SK-N-SH (cell line): ENCODE data around the gene LSS. TPM values are rescaled to one million over a fixed set of nuclear protein-coding genes. Genes with fewer than 3 reads are reported as not detected.

Experiments
- CTCF ChIA-PET: fragments of 300-600, 350-600 bp; formaldehyde crosslinking; extraction: SDS; loops from one replicate; lab custom pipeline; 2021; lab: Yijun Ruan, JAX
- POLR2A ChIA-PET: fragments of 350-600 bp; sonication (Branson Sonifier 250); formaldehyde crosslinking; extraction: SDS; loops from one replicate; lab custom pipeline; 2020; ENCODE audit warnings: antibody characterized with exemption, inconsistent platforms; lab: Yijun Ruan, JAX
- DNase-seq: peaks from one replicate; pipeline ENCODE4 v3.0.0; 2012
- H2AFZ ChIP-seq: fragments of 200-600 bp; sonication (generic); 2 replicates; pipeline ENCODE4 v1.8.1; 2016; ENCODE audit warnings: antibody characterized with exemption, mild to moderate bottlenecking, low read depth
- H3F3A ChIP-seq: fragments of 200-600 bp; sonication (generic); replicated peaks from 2 replicates; pipeline ENCODE3; 2016; ENCODE audit warnings: antibody characterized with exemption, mild to moderate bottlenecking; ENCODE audit not compliant: insufficient read depth
- H3K27ac ChIP-seq, 2 experiments: fragments of 200-500 bp in 1 of 2; fragments of 200-600 bp in 1 of 2; sonication (Bioruptor generic) in 1 of 2; sonication (generic), shearing (Covaris generic) in 1 of 2; 2 replicates each; pipeline versions ENCODE4 v1.5.1 to v1.6.1; 2014 to 2016; ENCODE audit warnings: low read depth in 2 of 2, inconsistent platforms in 1 of 2, low read length in 1 of 2, mild to moderate bottlenecking in 1 of 2, mixed read lengths in 1 of 2
- H3K27me3 ChIP-seq: fragments of 200-600 bp; sonication (generic), shearing (Covaris generic); 2 replicates; pipeline ENCODE4 v1.6.1; 2016; ENCODE audit warnings: mixed run types; ENCODE audit not compliant: insufficient read depth
- H3K36me3 ChIP-seq, 2 experiments: fragments of 200-500 bp in 1 of 2; fragments of 200-600 bp in 1 of 2; sonication (Bioruptor generic) in 1 of 2; sonication (generic) in 1 of 2; replicated peaks in 1 of 2; 2 replicates each; pipeline versions ENCODE3 to v1.5.1; 2014 to 2016; ENCODE audit warnings: low read length in 1 of 2, mild to moderate bottlenecking in 1 of 2; ENCODE audit not compliant: insufficient read depth in 2 of 2, control insufficient read depth in 1 of 2
- H3K4me1 ChIP-seq, 2 experiments: fragments of 200-500 bp in 1 of 2; fragments of 200-600 bp in 1 of 2; sonication (Bioruptor generic) in 1 of 2; sonication (generic), shearing (Covaris generic) in 1 of 2; 2 replicates each; pipeline versions ENCODE4 v1.5.1 to v1.6.1; 2014 to 2016; ENCODE audit warnings: low read depth in 1 of 2, low read length in 1 of 2, mixed run types in 1 of 2; ENCODE audit not compliant: insufficient read depth in 2 of 2, control insufficient read depth in 1 of 2
- H3K4me2 ChIP-seq: fragments of 200-600 bp; sonication (generic), shearing (Covaris generic); 2 replicates; pipeline ENCODE4 v1.6.1; 2017; ENCODE audit warnings: mixed run types
- H3K4me3 ChIP-seq, 2 experiments: fragments of 200-500 bp in 1 of 2; fragments of 200-600 bp in 1 of 2; sonication (Bioruptor generic) in 1 of 2; sonication (generic), shearing (Covaris generic) in 1 of 2; 2 replicates each; pipeline versions ENCODE4 v1.5.1 to v1.8.1; 2014 to 2016; ENCODE audit warnings: low read depth in 2 of 2, inconsistent platforms in 1 of 2, low read length in 1 of 2, mild to moderate bottlenecking in 1 of 2, mixed read lengths in 1 of 2, moderate library complexity in 1 of 2
- H3K79me2 ChIP-seq: fragments of 200-600 bp; sonication (generic); 2 replicates; pipeline ENCODE4 v1.8.1; 2017; ENCODE audit warnings: mild to moderate bottlenecking; ENCODE audit not compliant: insufficient read depth
- H3K9ac ChIP-seq: fragments of 200-600 bp; sonication (generic); 2 replicates; pipeline ENCODE4 v1.6.1; 2017; ENCODE audit warnings: mixed run types
- H3K9me2 ChIP-seq: fragments of 200-600 bp; sonication (generic); 2 replicates; pipeline ENCODE4 v1.6.1; 2017; ENCODE audit warnings: mixed run types
- H3K9me3 ChIP-seq: fragments of 200-600 bp; sonication (generic); 2 replicates; pipeline ENCODE4 v1.6.1; 2017; ENCODE audit warnings: mixed run types, mild to moderate bottlenecking, moderate library complexity
- H4K20me1 ChIP-seq: fragments of 200-600 bp; sonication (generic); 2 replicates; pipeline ENCODE4 v1.6.1; 2017; ENCODE audit warnings: mild to moderate bottlenecking, mixed run types; ENCODE audit not compliant: insufficient read depth
- CHD2 ChIP-seq: fragments of 150-350 bp; IDR thresholded peaks from 2 replicates; pipeline ENCODE4 v1.6.1; 2018; ENCODE audit warnings: low read length; ENCODE audit not compliant: partially characterized antibody
- EZH2phosphoT487 ChIP-seq: fragments of 200-600 bp; sonication (generic); IDR thresholded peaks from 2 replicates; pipeline ENCODE4 v1.6.1; 2017; ENCODE audit warnings: low read depth, mixed run types, mild to moderate bottlenecking, antibody characterized with exemption, moderate library complexity, borderline replicate concordance
- GATA2 ChIP-seq: sonication (generic); formaldehyde crosslinking; IDR thresholded peaks from 2 replicates; pipeline ENCODE4 v1.5.0; 2020; ENCODE audit warnings: mild to moderate bottlenecking, missing genetic modification reagents
- IRF3 ChIP-seq: fragments of 150-350 bp; IDR thresholded peaks from 2 replicates; pipeline ENCODE4 v1.6.1; 2016; ENCODE audit warnings: mild to moderate bottlenecking, low read depth, low read length
- MXI1 ChIP-seq: IDR thresholded peaks from 2 replicates; pipeline ENCODE4 v1.6.1; 2012; ENCODE audit warnings: mild to moderate bottlenecking, low read depth, low read length, improper control_type of control experiment
- PBX3 ChIP-seq: IDR thresholded peaks from 2 replicates; pipeline ENCODE4; 2012
- REST ChIP-seq: IDR thresholded peaks from 2 replicates; pipeline ENCODE4 v1.6.1; 2012; ENCODE audit warnings: mild to moderate bottlenecking, low read depth, low read length, moderate library complexity
- RXRA ChIP-seq: IDR thresholded peaks from 2 replicates; pipeline ENCODE4 v1.4.0; 2012; ENCODE audit warnings: low read depth, mild to moderate bottlenecking, borderline replicate concordance
- SMC3 ChIP-seq: IDR thresholded peaks from 2 replicates; pipeline ENCODE4 v1.6.1; 2012; ENCODE audit warnings: low read depth, low read length, improper control_type of control experiment
- TCF12 ChIP-seq: IDR thresholded peaks from 2 replicates; pipeline ENCODE4 v1.4.0; 2012
- TEAD4 ChIP-seq: IDR thresholded peaks from 2 replicates; pipeline ENCODE4 v1.4.0; 2012; ENCODE audit warnings: mild to moderate bottlenecking, borderline replicate concordance; ENCODE audit not compliant: insufficient read depth
- USF1 ChIP-seq: IDR thresholded peaks from 2 replicates; pipeline ENCODE4 v1.4.0; 2012; ENCODE audit warnings: low read depth, borderline replicate concordance
- YY1 ChIP-seq: IDR thresholded peaks from 2 replicates; pipeline ENCODE4 v1.4.0; 2012; ENCODE audit warnings: low read depth, mild to moderate bottlenecking
- WGBS: methylation state at CpG from one replicate; pipeline ENCODE4 v1.1.6; 2017; ENCODE audit warnings: low lambda C conversion rate; 5-methylcytosine and 5-hydroxymethylcytosine counted together
- polyA plus RNA-seq, 3 experiments: library from polyadenylated mRNA; depleted of rRNA; stranded (reverse); fragments of >200 nt; gene quantifications; 2 replicates each; pipeline ENCODE4 v1.2.3, GENCODE V29; 2012

LSS gene
- polyA plus RNA-seq, 1 of the 3 experiments (the other 2 are of a cell fraction), result 38.7 TPM

- H3K9ac ChIP-seq, result no peak overlapping the region
- H3K4me1 ChIP-seq, result no peaks in the 10 kb centered on the region; a peak in 1 of 4 replicates
- H4K20me1 ChIP-seq, result no peaks in the 10 kb centered on the region
- 93% methylated on average over 6 of the region's 6 CpGs for WGBS
- H3K27ac ChIP-seq, result no peak overlapping the region; a peak in 1 of 4 replicates
- no peaks in the 10 kb centered on the region for H3K9me3 ChIP-seq
- ChIA-PET CTCF (interaction anchor here (0.9 to 2.0 kb wide), 5 partner anchors 10 to 99 kb away, joined by 3 to 7 read pairs (median 3); no protein-coding TSS in a partner anchor), POLR2A (interaction anchor here (1.1 kb wide), 1 partner anchor 10 kb away, joined by 3 read pairs; no protein-coding TSS in a partner anchor)
- TF ChIP-seq TCF12 (no peak), MXI1 (no peak), EZH2phosphoT487 (no peak), YY1 (no peak), REST (no peak), CHD2 (no peak), SMC3 (no peak), PBX3 (no peak), GATA2 (CRISPR knock-in tag) (no peak), TEAD4 (no peak), RXRA (no peak), IRF3 (no peak), USF1 (no peak)
- no peak overlapping the region for H2AFZ ChIP-seq
- H3K27me3 ChIP-seq, result no peaks in the 10 kb centered on the region
- H3F3A ChIP-seq, result peaks cover 9% of the 10 kb centered on the region
- no peak overlapping the region for H3K4me3 ChIP-seq
- H3K79me2 ChIP-seq, result no peaks in the 10 kb centered on the region
- H3K36me3 ChIP-seq, result peaks cover 72 to 81% of the 10 kb centered on the region in 2 experiments
- H3K4me2 ChIP-seq, result no peak overlapping the region
- H3K9me2 ChIP-seq, result no peaks in the 10 kb centered on the region
- no peak for DNase-seq
Observed at GRCh38 chr21:46250146-46250725, 21.7 kb upstream of the LSS start.
